GM12878 (cell line): ENCODE data around the gene LSM14B. TPM values are rescaled to one million over a fixed set of nuclear protein-coding genes. Genes with fewer than 3 reads are reported as not detected.

ENCODE experiments used
- ATAC-seq: fragments of 200-7000 bp; cut with Tn5 transposase; 3 replicates; pipeline ENCODE4 v1.9.1; 2020; ENCODE audit warnings: mild to moderate bottlenecking, moderate library complexity
- BruUV-seq: library from RNA; stranded (reverse); fragments of 400-500 nt; replicated peaks from 2 replicates; lab custom pipeline; 2021; lab: Mats Ljungman, UMichigan
- CTCF ChIA-PET: fragments of 300-600 bp; sonication (Branson Sonifier 250); formaldehyde crosslinking; extraction: SDS; loops from one replicate; lab custom pipeline; 2021; ENCODE audit warnings: inconsistent platforms; lab: Yijun Ruan, JAX
- POLR2A ChIA-PET: fragments of 350-600 bp; formaldehyde crosslinking; extraction: SDS; loops from one replicate; lab custom pipeline; 2021; ENCODE audit warnings: inconsistent platforms; lab: Charles Lee
- RAD21 ChIA-PET: fragments of 300-600 bp; sonication (Branson Sonifier 250); formaldehyde crosslinking; loops from one replicate; lab custom pipeline; 2023; ENCODE audit warnings: antibody characterized with exemption; ENCODE audit not compliant: unreplicated experiment; lab: Charles Lee
- SMC1A ChIA-PET: fragments of 300-600 bp; sonication (Branson Sonifier 250); formaldehyde crosslinking; loops from one replicate; lab custom pipeline; 2023; ENCODE audit not compliant: unreplicated experiment, uncharacterized antibody; lab: Charles Lee
- DNase-seq: peaks from one replicate; pipeline ENCODE4 v3.0.0-alpha.2; 2011; ENCODE audit warnings: low read depth, low spot score
- FAIRE-seq: peaks from 3 replicates; lab custom pipeline; 2011; peaks lifted over from hg19 to GRCh38; lab: Jason Lieb, UNC
- H2AFZ ChIP-seq: 2 replicates; pipeline ENCODE4 v1.6.0; 2011; ENCODE audit warnings: low read depth, low read length, control low read depth; ENCODE audit not compliant: control insufficient read depth
- H3K27ac ChIP-seq: 2 replicates; pipeline ENCODE4 v1.5.1; 2011; ENCODE audit warnings: control low read depth; ENCODE audit not compliant: control insufficient read depth, insufficient read depth
- H3K27me3 ChIP-seq, 2 experiments: replicated peaks in 1 of 2; 2 replicates each; pipeline versions ENCODE4 v1.6.0 to v1.6.1; 2011; ENCODE audit warnings: low read length in 1 of 2; ENCODE audit not compliant: control insufficient read depth in 2 of 2, insufficient read depth in 2 of 2
- H3K36me3 ChIP-seq, 2 experiments: 2 replicates each; pipeline ENCODE4 v1.5.1; 2011; ENCODE audit warnings: low read length in 1 of 2; ENCODE audit not compliant: control insufficient read depth in 2 of 2, insufficient read depth in 2 of 2
- H3K4me1 ChIP-seq: 2 replicates; pipeline ENCODE4 v1.6.1; 2011; ENCODE audit warnings: mild to moderate bottlenecking, low read length, moderate library complexity, mixed read lengths; ENCODE audit not compliant: control insufficient read depth, insufficient read depth
- H3K4me2 ChIP-seq: 2 replicates; pipeline ENCODE4 v1.6.0; 2011; ENCODE audit warnings: control low read depth; ENCODE audit not compliant: control insufficient read depth, insufficient read depth
- H3K4me3 ChIP-seq: fragments of 200-600 bp; sonication (generic); 2 replicates; pipeline ENCODE4 v1.5.1; 2016
- H3K79me2 ChIP-seq: 2 replicates; pipeline ENCODE4 v1.6.0; 2011; ENCODE audit warnings: low read length; ENCODE audit not compliant: control insufficient read depth, insufficient read depth
- H3K9ac ChIP-seq: 2 replicates; pipeline ENCODE4 v1.8.0; 2011; ENCODE audit warnings: low read length, control low read depth, mixed read lengths; ENCODE audit not compliant: control insufficient read depth, insufficient read depth
- H3K9me3 ChIP-seq: replicated peaks from 3 replicates; pipeline ENCODE4 v1.5.1; 2011; ENCODE audit warnings: mild to moderate bottlenecking, low read length; ENCODE audit not compliant: control insufficient read depth, insufficient read depth
- H4K20me1 ChIP-seq: 2 replicates; pipeline ENCODE4 v1.6.0; 2011; ENCODE audit not compliant: control insufficient read depth, insufficient read depth
- BCLAF1 ChIP-seq: fragments of 450-650 bp; IDR thresholded peaks from 2 replicates; pipeline ENCODE4 v1.6.1; 2017; ENCODE audit warnings: antibody characterized with exemption, mild to moderate bottlenecking, moderate library complexity
- LARP7 ChIP-seq: fragments of 450-650 bp; IDR thresholded peaks from 2 replicates; pipeline ENCODE4 v1.6.1; 2017; ENCODE audit warnings: mild to moderate bottlenecking
- POLR2A ChIP-seq: IDR thresholded peaks from 2 replicates; pipeline ENCODE4 v1.6.1; 2011; ENCODE audit warnings: low read depth, mild to moderate bottlenecking, low read length
- WGBS: methylation state at CpG from one replicate; pipeline ENCODE4 v1.1.6; 2016; ENCODE audit warnings: low lambda C conversion rate; ENCODE audit not compliant: insufficient replicate concordance, insufficient coverage; ENCODE audit errors: missing lambda C conversion rate; 5-methylcytosine and 5-hydroxymethylcytosine counted together
- in situ Hi-C: fragments of 300-500 bp; cut with MboI; formaldehyde crosslinking; loops from 9 replicates; pipeline ENCODE4 v1.14.3; 2018; ENCODE audit warnings: mixed read lengths
- intact Hi-C: fragments of 100-400 bp; cut with micrococcal nuclease; formaldehyde crosslinking; loops from one replicate; pipeline ENCODE4 v1.14.2; 2022; ENCODE audit not compliant: unreplicated experiment
- polyA plus RNA-seq, 11 experiments: library from polyadenylated mRNA; depleted of rRNA in 4 of 11; unstranded in 6 of 11; stranded (reverse) in 5 of 11; fragments of >200 nt; fragmentation: Nextera tagmentation in 4 of 11; fragmentation: Illumina TruSeq in 1 of 11; extraction: Ambion mirVana in 4 of 11; extraction: Trizol in 1 of 11; gene quantifications; 1 replicate in 1 of 11; 2 replicates in 10 of 11; pipeline versions ENCODE4 v1.2.1 to v1.2.3, GENCODE V29; 2011 to 2016; ENCODE audit warnings: inconsistent platforms in 2 of 11, missing spikeins in 2 of 11, low read depth in 1 of 11
- total RNA-seq, 4 experiments: library from RNA; depleted of rRNA in 3 of 4; stranded (reverse); fragments of >200 nt in 3 of 4; fragmentation: Illumina TruSeq in 1 of 4; extraction: Trizol in 1 of 4; gene quantifications; 2 replicates each; pipeline versions ENCODE4 v1.2.1 to v1.2.3, GENCODE V29; 2013 to 2021

LSM14B gene
- total and polyA plus RNA-seq, 10 of the 15 experiments (the other 5 are each of a cell fraction or from before 2014, with no cell fraction given): 0.56 to 34.3 (median 15.6) TPM

GRCh38 chr20:62138912-62139311 lies 16.6 kb downstream of the LSM14B start (continued):
- no peak for TF ChIP-seq BCLAF1

- CTCF ChIA-PET: interaction anchor here (2.8 kb wide), 1 partner anchor 129 kb away, joined by 20 read pairs; no protein-coding TSS in a partner anchor
Observed at GRCh38 chr20:62139636-62140035, 17.4 kb downstream of the LSM14B start.

More at GRCh38 chr20:62139636-62140035, 17.4 kb downstream of the LSM14B start:
- peaks cover 10% of the 10 kb centered on the region for H3K4me1 ChIP-seq
- intact Hi-C loops (loop anchor here (5.0 kb wide), 1 partner anchor 77 kb away; no protein-coding TSS in a partner anchor), in situ Hi-C loops (no loop called here)
- H3K27ac ChIP-seq: no peak overlapping the region
- peaks cover 20% of the 10 kb centered on the region for H4K20me1 ChIP-seq
- TF ChIP-seq POLR2A (peak; percentile 49; the same call in 1 of the 2 replicates), LARP7 (no peak)
- RAD21 ChIA-PET: no interaction called here
- H3K9me3 ChIP-seq: no peaks in the 10 kb centered on the region
- peaks cover 33 to 52% of the 10 kb centered on the region in 2 experiments for H3K36me3 ChIP-seq
- POLR2A ChIA-PET: no interaction called here
- no peak overlapping the region for H3K4me2 ChIP-seq
- FAIRE-seq (no peak), ATAC-seq (no peak), DNase-seq (no peak)
- BruUV-seq: no TSS peak
- H3K27me3 ChIP-seq: no peaks in the 10 kb centered on the region
- WGBS: 92% methylated on average over 13 of the region's 13 CpGs
- SMC1A ChIA-PET: interaction anchor here (1.0 kb wide), 1 partner anchor 128 kb away, joined by 10 read pairs; no protein-coding TSS in a partner anchor
- no peak overlapping the region for H3K4me3 ChIP-seq
- H3K79me2 ChIP-seq: peaks cover 53% of the 10 kb centered on the region
- H2AFZ ChIP-seq: no peak overlapping the region
- H3K9ac ChIP-seq: no peak overlapping the region
